Measurements from ENCODE around the gene MED15. TPM values are rescaled to one million over a fixed set of nuclear protein-coding genes. Genes with fewer than 3 reads are reported as not detected.

Gene MED15
- total and polyA plus RNA-seq, 2 experiments from 2014 or later = 29.2 to 43.5 TPM

DNA sequence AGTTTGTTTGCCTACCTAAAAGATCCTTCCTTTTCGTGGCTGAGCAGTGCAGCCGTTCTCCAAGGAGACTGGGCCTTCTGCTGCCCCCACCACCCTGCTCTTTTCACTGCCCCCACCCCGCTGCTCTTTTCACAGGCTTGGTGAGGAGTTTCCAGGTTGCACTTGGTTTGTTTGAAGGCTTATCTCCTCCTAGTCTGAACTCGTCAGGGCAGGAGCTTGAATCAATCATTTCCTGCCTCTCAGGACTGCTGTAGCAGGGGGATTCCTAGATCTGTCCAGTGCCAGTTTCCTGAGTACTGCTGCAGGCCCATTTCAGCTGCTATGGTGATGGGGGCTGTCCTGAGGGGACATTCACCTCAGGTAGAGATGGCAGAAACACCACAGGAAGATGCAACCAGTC lies 10.0 kb downstream of the MED15 start:
- no peak for ATAC-seq
- H3K4me1 Mint-ChIP-seq = peaks cover under 1% of the 10 kb centered on the region; the same call in 1 of the 3 replicates
- H3K4me3 Mint-ChIP-seq = no peak overlapping the region

GRCh38 chr22:20517841-20518592 lies 10.6 kb downstream of the MED15 start:
- Mint-ChIP-seq H3K9me3 (no peaks in the 10 kb centered on the region), H3K27ac (peak overlapping the region; percentile 64), H3K4me3 (no peak overlapping the region), H3K27me3 (ENCODE audit: insufficient read depth, low read depth, poor library complexity) (peaks cover 9% of the 10 kb centered on the region), H3K4me1 (peaks cover 3% of the 10 kb centered on the region; the same call in 1 of the 3 replicates), H3K36me3 (ENCODE audit: low read depth) (peaks cover 8% of the 10 kb centered on the region)
- no peak overlapping the region for H3K4me3 ChIP-seq
- no peaks in the 10 kb centered on the region for H3K9me2 ChIP-seq (ENCODE audit: insufficient read depth)
- no peaks in the 10 kb centered on the region for H3K4me1 ChIP-seq (ENCODE audit: insufficient read depth)
- no peak overlapping the region for H3K27ac ChIP-seq (ENCODE audit: low read depth)
- DNase-seq (ENCODE audit: low spot score) (no peak), ATAC-seq (no peak)
- no peak overlapping the region for H3K4me2 ChIP-seq
- no peaks in the 10 kb centered on the region for H3K36me3 ChIP-seq (ENCODE audit: insufficient read depth)
- H3F3A ChIP-seq (replicated peaks; ENCODE audit: low read depth) = no peaks in the 10 kb centered on the region
- peaks cover 96% of the 10 kb centered on the region for H3K79me2 ChIP-seq (replicated peaks; ENCODE audit: insufficient read depth)
- peaks cover 21% of the 10 kb centered on the region for H4K20me1 ChIP-seq (replicated peaks; ENCODE audit: insufficient read depth)
- no peaks in the 10 kb centered on the region for H3K27me3 ChIP-seq (ENCODE audit: insufficient read depth)
- no peak overlapping the region for H2AFZ ChIP-seq
- TF ChIP-seq REST (IDR thresholded peaks at IDR 0.05; ENCODE audit: unreplicated experiment) = no peak
- no peak for TF ChIP-seq STAT1 (IDR thresholded peaks at IDR 0.05; ENCODE audit: unreplicated experiment)
- TF ChIP-seq ZNF462 (CRISPR knock-in tag; IDR thresholded peaks at IDR 0.05) = no peak
- TF ChIP-seq CREB1 (CRISPR knock-in tag; IDR thresholded peaks at IDR 0.05; ENCODE audit: low read depth) = no peak
- no peak for TF ChIP-seq ZNF114 (CRISPR knock-in tag; IDR thresholded peaks at IDR 0.05)
- TF ChIP-seq JUNB (IDR thresholded peaks at IDR 0.05; ENCODE audit: unreplicated experiment) = no peak
- no peak for TF ChIP-seq POLR2AphosphoS5 (IDR thresholded peaks at IDR 0.05; ENCODE audit: low read depth)

More for the DNA sequence above, 10.0 kb downstream of the MED15 start:
- TF ChIP-seq EZH2 (IDR thresholded peaks at IDR 0.05; ENCODE audit: low read depth, unreplicated experiment) (no peak), EZH2phosphoT487 (IDR thresholded peaks at IDR 0.05; ENCODE audit: unreplicated experiment) (no peak), ETS1 (IDR thresholded peaks at IDR 0.05) (no peak), STAT1 (IDR thresholded peaks at IDR 0.05; ENCODE audit: unreplicated experiment) (no peak), NANOG (IDR thresholded peaks at IDR 0.05; ENCODE audit: borderline replicate concordance) (no peak)
- H3F3A ChIP-seq (replicated peaks; ENCODE audit: low read depth) = no peaks in the 10 kb centered on the region
- no peaks in the 10 kb centered on the region for H3K36me3 ChIP-seq (ENCODE audit: insufficient read depth)
- Mint-ChIP-seq H3K36me3 (ENCODE audit: low read depth) (peaks cover 8% of the 10 kb centered on the region), H3K9me3 (no peaks in the 10 kb centered on the region), H3K27ac (peak overlapping the region; percentile 64), H3K27me3 (ENCODE audit: insufficient read depth, low read depth, poor library complexity) (peaks cover 9% of the 10 kb centered on the region)
- H2AFZ ChIP-seq = no peak overlapping the region
- no peak for DNase-seq (ENCODE audit: low spot score)
- H3K4me2 ChIP-seq = no peak overlapping the region
- H3K27ac ChIP-seq (ENCODE audit: low read depth) = no peak overlapping the region
- no peaks in the 10 kb centered on the region for H3K27me3 ChIP-seq (ENCODE audit: insufficient read depth)
- H3K9me2 ChIP-seq (ENCODE audit: insufficient read depth) = no peaks in the 10 kb centered on the region
- peaks cover 21% of the 10 kb centered on the region for H4K20me1 ChIP-seq (replicated peaks; ENCODE audit: insufficient read depth)
- H3K79me2 ChIP-seq (replicated peaks; ENCODE audit: insufficient read depth) = peaks cover 96% of the 10 kb centered on the region
- no peak overlapping the region for H3K4me3 ChIP-seq
- no peaks in the 10 kb centered on the region for H3K4me1 ChIP-seq (ENCODE audit: insufficient read depth)
